Calu3 (cell line): Measurements from ENCODE around the gene PARVG. TPM values are rescaled to one million over a fixed set of nuclear protein-coding genes. Genes with fewer than 3 reads are reported as not detected.

Experiments used
- BruUV-seq: library from RNA; stranded (reverse); fragments of 400-500 nt; replicated peaks from 2 replicates; lab custom pipeline; 2021; lab: Mats Ljungman, UMichigan
- CTCF ChIA-PET: fragments of 300-600 bp; sonication (Branson Sonifier 250); formaldehyde crosslinking; loops from one replicate; lab custom pipeline; 2022; ENCODE audit warnings: antibody characterized with exemption; lab: Charles Lee
- DNase-seq: peaks from one replicate; pipeline ENCODE4 v3.0.0; 2022
- H3K27ac Mint-ChIP-seq: one replicate; pipeline ENCODE4 v1.8.0; 2022; ENCODE audit warnings: mixed read lengths; ENCODE audit not compliant: unreplicated experiment
- H3K27me3 Mint-ChIP-seq: one replicate; pipeline ENCODE4 v1.8.0; 2022; ENCODE audit warnings: mixed read lengths; ENCODE audit not compliant: unreplicated experiment
- H3K36me3 Mint-ChIP-seq: one replicate; pipeline ENCODE4 v1.8.0; 2022; ENCODE audit warnings: mild to moderate bottlenecking, moderate library complexity, mixed read lengths; ENCODE audit not compliant: insufficient read depth, unreplicated experiment
- H3K4me1 Mint-ChIP-seq: one replicate; pipeline ENCODE4 v1.8.0; 2022; ENCODE audit warnings: mild to moderate bottlenecking, low read depth, mixed read lengths; ENCODE audit not compliant: unreplicated experiment
- H3K4me3 Mint-ChIP-seq: one replicate; pipeline ENCODE4 v1.8.0; 2022; ENCODE audit warnings: mild to moderate bottlenecking, low read depth, moderate library complexity, mixed read lengths; ENCODE audit not compliant: unreplicated experiment
- H3K9me3 Mint-ChIP-seq: one replicate; pipeline ENCODE4 v1.8.0; 2022; ENCODE audit warnings: low read depth, mixed read lengths; ENCODE audit not compliant: unreplicated experiment
- CTCF ChIP-seq: fragments of 200-600 bp; IDR thresholded peaks from one replicate; pipeline ENCODE4 v1.8.0; 2022; ENCODE audit warnings: antibody characterized with exemption; ENCODE audit not compliant: unreplicated experiment
- intact Hi-C: fragments of 100-400 bp; cut with micrococcal nuclease; formaldehyde crosslinking; loops from one replicate; pipeline ENCODE4 v1.10.0; 2022; ENCODE audit not compliant: unreplicated experiment
- total RNA-seq: library from RNA; stranded (reverse); gene quantifications from 2 replicates; pipeline ENCODE4 v1.2.3, GENCODE V29; 2022

The PARVG gene
- total RNA-seq, 1 experiment from 2014 or later, result not detected

GRCh38 chr22:44179196-44179988 lies 1.3 kb upstream of the PARVG start:
- H3K36me3 Mint-ChIP-seq, result no peaks in the 10 kb centered on the region
- H3K4me3 Mint-ChIP-seq, result no peak overlapping the region
- TF ChIP-seq CTCF, result no peak
- H3K4me1 Mint-ChIP-seq, result no peaks in the 10 kb centered on the region
- DNase-seq, result no peak
- intact Hi-C loops, result no loop called here
- peaks cover 86% of the 10 kb centered on the region for H3K27me3 Mint-ChIP-seq
- BruUV-seq, result no TSS peak
- no peaks in the 10 kb centered on the region for H3K9me3 Mint-ChIP-seq
- CTCF ChIA-PET, result interaction anchor here (1.0 kb wide), 1 partner anchor 203 kb away, joined by 4 read pairs; no protein-coding TSS in a partner anchor
- H3K27ac Mint-ChIP-seq, result no peak overlapping the region

- Mint-ChIP-seq H3K36me3 (no peaks in the 10 kb centered on the region), H3K27me3 (peaks cover 94% of the 10 kb centered on the region), H3K27ac (no peak overlapping the region), H3K4me3 (no peak overlapping the region), H3K4me1 (no peaks in the 10 kb centered on the region), H3K9me3 (no peaks in the 10 kb centered on the region)
- no peak for TF ChIP-seq CTCF
- CTCF ChIA-PET, result interaction anchor here (1.2 kb wide), 1 partner anchor 41 kb away, joined by 3 read pairs; no protein-coding TSS in a partner anchor
- intact Hi-C loops, result no loop called here
- no peak for DNase-seq
- no TSS peak for BruUV-seq
These were observed 578 bp upstream of the PARVG start for GRCh38 chr22:44179989-44180705.

GRCh38 chr22:44181033-44181911 lies 547 bp downstream of the PARVG start:
- Mint-ChIP-seq H3K4me3 (no peak overlapping the region), H3K27ac (no peak overlapping the region), H3K4me1 (no peaks in the 10 kb centered on the region), H3K27me3 (peaks cover 98% of the 10 kb centered on the region), H3K9me3 (no peaks in the 10 kb centered on the region), H3K36me3 (no peaks in the 10 kb centered on the region)
- no peak for DNase-seq
- CTCF ChIA-PET, result interaction anchor here (1.2 kb wide), 1 partner anchor 39 kb away, joined by 3 read pairs; no protein-coding TSS in a partner anchor
- TF ChIP-seq CTCF, result no peak
- intact Hi-C loops, result no loop called here
- no TSS peak for BruUV-seq

- no peak for TF ChIP-seq CTCF
- intact Hi-C loops, result no loop called here
- no peak for DNase-seq
- Mint-ChIP-seq H3K4me3 (no peak overlapping the region), H3K4me1 (no peaks in the 10 kb centered on the region), H3K9me3 (no peaks in the 10 kb centered on the region), H3K36me3 (no peaks in the 10 kb centered on the region), H3K27ac (no peak overlapping the region), H3K27me3 (peaks cover 98% of the 10 kb centered on the region)
- BruUV-seq, result no TSS peak
- CTCF ChIA-PET, result no interaction called here
These were observed 1.3 kb downstream of the PARVG start for GRCh38 chr22:44181912-44182587.
